NCI-H2171 (cell line): Measurements from ENCODE around the gene AGT.

Experiments
- DNase-seq: peaks from one replicate; lab custom pipeline; 2025; lab: John Stamatoyannopoulos, UW

Gene AGT

DNA sequence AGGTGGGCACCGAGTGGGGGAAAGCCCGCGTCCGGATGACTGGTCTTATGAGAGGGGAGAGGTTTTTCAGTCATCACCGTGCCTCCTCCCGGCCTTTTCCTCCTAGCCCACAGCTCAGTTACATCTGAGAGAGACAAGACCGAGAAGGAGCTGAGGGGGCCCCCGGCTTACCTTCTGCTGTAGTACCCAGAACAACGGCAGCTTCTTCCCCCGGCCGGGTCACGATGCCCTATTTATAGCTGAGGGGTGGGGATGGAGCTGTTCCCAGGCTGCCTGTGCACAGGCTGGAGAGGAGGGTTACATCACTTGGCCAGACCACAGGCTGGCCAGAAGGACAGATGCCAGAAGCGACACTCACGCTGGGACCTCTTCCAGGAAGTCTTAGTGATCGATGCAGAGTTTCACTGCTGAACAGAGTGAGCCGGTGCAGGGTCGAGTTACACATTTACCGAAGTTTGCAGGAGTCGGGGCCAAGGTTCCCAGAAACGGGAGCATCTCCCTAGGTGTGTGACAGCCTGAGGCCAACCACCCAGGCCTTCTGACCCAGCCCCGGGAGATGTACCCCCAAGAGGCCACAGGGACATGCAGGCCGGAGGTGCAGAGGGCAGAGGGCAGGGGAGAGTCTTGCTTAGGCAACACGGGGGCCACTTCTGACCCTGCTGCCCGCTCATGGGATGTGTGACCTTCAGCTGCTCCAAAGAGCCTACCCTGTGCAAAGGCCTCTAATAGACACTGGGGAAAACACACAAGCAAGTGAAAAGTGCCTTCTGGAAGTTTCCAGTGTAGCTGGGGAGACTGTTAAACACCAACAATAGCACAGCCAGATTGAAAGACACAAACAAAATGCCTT, at the start of gene AGT:
TSS of gene AGT (minus strand) at position 208 of the 850 bp plus-strand sequence. CDS start 3,299 bp downstream, outside the sequence.
- DNase-seq, result no peak

DNA sequence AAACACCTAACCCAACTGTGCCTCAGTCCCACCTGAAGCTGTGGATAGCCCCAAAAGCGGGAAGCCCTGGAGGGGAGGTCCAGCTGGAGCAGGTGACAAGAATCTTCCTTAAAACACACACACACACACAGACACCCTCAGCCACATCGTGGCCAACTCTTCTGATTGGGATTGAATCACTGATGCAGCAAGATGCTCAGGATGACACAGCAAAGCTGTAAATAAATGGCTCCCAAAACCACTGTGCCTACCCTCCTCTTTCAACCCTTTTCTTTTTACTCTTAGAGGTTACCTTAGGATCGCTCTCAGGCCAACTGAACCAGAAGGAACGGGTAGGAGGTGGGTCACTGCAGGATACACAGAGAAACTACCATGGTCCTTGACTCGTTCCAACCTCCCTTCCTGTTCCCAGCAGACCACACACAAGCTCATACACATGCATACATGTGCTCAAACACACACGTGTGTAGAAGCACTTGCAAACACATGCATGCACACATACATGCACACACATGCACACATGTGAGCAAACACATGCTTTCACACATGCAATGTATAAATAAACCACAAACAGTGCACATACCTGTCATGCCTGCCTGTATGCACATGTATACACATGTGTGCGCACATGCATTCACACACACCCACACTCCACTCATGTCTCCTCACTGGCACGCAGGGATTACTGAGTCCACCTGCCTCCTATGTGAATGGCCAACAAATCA, 47.7 kb upstream of the AGT start:
- DNase-seq, result no peak

DNA sequence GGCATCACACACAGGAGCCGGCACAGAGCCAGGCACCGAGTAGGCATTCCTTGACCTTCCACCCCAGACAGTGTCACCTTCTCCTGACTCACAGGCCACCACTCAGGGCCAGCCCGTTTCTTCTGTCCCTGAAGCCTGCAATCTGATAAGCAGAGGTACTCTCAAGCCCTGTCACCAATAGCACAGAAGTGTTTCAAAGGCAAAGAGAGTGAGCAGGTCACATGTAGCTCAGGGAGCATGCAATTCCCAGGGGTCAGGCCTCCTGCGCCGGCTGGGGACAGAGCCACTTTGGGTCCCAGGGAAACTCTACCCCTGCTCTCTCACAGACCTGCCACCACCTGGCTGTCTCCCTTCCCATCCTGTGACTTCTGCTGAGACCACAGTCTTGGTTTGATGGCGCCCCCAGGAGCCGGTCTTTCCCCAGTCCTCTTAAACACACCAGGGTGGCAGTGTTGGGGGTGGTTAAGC, 46.5 kb upstream of the AGT start:
- peak; percentile 85 for DNase-seq

DNA sequence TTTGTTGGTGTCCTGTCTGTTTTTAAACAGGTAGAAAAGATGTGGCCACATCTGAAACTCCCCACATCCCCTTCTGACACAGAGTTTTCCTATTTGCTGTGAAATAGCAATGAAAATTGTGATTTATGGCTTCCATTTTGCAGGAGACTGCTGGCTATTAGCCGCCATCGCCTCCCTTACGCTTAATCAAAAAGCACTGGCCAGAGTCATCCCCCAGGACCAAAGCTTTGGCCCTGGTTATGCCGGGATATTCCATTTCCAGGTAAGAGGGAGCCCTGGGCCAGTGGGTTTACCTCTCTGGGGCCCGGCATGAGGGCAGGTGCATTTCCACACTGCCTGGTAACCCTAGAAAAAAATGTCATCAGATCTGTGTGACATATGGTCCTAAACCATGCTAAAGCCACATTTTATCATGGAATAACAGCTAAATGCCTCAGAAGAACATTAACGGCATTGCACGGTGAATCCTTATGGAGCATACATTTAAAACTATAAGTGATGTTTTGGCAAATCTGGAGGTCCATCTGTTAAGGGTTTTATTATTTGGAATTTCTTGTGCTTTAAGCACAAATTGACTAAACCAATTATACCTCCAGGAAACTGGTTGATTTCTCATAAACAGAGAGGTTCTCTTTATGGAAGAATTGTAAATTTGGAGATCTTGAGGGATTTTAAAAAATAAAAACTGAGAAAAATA, 45.6 kb upstream of the AGT start:
- peak; percentile 89 for DNase-seq

DNA sequence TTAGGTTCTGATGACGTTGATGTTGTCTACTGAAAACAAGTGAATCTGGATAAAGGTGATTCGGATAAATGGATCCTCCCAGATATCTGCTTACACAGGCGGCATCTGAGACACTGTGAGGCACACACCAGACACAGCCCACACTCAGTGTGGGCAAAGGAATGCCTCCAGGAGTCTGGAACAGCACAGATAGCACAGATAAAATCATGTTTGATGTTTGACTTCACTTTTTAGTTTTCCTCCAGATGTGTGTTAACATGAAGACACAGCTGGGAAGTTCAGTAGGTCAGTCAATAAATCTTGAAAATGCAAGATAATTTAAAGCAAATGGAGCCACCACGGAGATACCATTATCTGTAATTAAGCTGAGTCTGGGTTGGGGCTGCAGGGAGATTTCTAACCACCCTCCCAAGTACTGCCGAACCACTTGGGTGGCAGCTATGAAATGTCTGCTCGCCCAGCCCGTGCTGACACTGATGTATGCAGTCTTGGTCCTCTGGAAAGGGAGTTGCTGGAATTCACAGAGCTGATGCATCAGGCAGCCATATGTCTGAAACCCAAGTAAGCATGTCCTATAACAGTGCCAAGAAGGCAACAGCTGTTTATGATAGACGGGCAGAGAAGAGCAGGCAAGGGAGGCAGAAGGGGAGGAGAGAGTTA, 44.9 kb upstream of the AGT start:
- peak; percentile 82 for DNase-seq

DNA sequence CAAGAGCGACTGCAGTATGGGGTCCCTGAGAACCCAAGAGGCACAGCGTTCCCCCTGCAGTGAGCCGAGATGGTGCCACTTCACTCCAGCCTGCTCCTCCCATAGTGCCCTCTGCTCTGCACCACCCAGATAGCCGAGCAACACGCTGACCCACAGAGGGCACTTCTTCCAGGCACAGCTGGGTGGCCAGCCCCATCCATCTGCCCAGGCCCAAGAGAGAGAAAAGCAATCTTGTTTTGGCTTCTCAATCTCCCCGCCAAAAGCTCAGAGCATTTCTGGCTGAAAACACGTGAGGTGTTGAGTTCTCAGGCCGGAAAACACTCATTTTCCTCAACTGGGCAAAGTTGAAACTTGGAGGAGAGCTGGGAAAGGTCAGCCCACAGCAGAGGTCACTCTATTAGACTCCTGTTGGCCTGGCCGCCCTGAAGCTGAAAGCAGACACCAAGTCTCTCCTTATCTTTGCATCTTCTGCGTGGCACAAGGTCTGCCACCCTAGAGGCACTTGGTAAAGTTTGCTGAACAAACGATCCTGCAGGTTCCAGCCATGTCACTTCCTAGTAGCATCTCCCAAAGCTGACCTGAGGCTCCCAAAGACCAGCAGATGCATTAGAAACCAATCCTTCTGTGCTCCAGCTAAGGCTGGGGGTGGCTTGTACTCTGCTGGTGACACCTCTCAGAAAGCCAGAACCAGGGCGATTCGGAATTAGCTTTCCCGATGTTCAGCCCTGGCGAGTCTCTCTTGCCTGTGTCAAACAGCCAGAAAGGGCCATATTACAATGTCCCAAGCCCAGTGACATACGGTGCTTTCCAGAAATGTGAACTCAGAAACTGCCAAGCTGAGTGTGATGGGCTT, 44.2 kb upstream of the AGT start:
- no peak for DNase-seq

DNA sequence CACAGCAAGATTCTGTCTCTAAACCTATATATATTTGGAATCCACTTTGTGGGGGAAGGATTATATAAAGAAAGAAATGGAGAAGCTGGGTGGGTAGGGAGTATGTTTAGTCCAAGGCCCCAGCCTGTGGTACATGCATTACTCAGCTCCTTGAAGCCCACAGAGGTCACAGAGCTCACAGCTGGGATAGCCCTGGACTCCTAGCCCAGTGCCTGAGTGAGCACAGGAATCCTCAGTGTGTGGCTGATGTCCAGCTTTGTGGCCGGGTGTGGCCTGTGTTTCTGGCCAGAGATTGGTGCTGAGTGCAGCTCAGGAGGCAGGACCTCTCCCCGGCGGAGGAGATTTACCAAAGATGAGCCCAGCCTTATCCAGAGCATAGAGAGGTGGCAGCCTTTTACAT, 40.9 kb upstream of the AGT start:
- DNase-seq, result no peak

DNA sequence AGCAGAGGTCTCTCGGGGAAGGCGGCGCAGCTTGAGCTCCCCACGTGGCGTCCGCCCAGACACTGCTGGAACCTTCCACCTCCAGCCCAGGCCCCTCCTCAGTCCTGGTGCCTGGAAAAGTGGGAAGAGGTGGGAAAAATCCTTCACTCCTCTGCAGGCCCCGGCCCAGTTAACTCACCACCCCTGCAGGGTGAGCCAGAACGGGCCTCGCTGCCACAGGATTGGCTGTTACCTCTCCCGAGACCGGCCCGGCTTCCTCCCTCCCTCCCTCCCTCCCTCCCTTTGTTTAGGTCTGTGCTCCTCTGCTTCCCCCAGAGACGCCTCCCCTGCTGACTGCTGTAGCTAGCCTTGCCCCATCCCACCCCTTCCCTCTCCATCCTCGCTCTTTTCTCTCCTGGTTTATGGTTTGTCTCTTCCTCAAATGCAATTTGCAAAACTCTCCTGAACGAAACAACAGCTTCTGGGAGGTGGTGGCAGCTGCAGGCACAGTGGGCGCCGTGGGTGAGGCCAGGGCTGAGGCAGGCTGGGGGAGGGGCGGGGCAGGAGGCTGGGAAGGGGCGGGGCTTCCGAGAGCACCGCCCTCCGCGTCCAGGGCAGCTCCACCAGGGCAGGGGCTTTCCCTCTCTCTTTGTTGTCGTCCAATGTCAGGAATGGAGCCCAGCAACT, 39.8 kb upstream of the AGT start:
- peak; percentile 86 for DNase-seq

DNA sequence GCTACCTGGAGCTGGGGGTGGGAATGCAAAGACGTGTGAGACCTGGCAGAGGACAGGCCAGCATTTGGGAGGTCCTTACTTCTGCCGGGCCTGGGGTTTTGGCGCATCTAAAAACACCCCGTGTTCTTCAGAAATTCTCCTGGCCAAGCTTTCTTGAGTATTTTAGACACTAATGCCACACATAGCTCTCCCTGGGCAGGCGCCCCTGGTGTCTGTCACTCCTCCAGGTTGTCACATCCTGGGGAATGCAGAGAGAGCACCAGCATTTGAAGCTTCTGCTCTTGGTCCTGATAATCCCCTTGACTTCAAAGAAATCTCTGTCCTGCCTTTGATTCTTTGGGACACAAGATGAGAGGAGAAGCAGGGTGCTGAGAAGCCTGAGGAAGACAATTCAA, 39.3 kb upstream of the AGT start:
- DNase-seq, result no peak

DNA sequence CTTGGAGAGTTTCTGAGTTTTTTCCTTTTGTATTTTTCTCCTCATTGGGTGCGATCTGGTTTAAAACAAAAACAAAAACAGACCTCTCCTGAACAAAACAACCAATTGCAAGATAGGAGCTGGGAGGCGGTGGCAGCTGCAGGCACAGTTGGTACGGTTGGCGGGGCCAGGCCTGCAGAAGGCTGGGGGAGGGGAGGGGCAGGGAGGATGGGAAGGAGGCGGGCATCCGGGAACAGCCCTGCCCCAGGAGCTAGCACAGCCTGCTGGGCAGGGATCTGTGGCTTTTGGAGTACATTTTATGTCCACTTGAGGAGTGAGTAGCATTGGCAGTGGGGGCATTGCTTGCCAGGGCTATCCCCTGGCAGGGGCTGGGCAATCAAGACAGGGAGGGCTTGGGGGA, 38.5 kb upstream of the AGT start:
- peak; percentile 91 for DNase-seq

DNA sequence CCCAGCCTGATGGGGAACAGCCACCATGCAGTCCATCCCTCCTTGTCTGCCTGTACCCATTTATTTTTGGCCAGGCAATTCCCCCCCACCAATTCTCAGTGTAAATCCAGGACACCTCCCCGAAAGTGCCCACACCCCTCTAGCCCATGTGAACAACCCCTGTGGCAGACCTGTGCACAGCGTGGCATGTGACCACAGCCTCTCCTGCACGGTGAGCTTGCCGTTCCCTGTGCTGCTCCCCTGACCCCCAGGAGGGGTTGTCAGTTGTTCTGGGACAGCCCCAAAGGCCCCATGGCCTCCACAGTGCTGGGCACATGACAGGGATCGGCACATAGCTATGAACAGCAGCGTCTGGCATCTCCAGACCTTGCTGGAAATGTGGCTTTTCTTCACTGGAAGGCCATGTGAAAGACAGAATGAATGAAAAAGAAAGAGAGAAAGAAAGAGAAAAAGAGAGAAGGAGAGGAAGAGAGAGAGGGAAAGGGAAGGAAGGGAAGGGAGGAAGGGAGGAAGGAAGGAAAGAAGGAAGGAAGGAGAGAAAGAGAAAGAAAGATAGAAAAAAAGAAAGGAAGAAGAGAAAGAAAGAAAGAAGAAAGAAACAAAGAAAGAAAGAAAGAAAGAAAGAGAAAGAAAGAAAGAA, 37.2 kb upstream of the AGT start:
- no peak for DNase-seq

DNA sequence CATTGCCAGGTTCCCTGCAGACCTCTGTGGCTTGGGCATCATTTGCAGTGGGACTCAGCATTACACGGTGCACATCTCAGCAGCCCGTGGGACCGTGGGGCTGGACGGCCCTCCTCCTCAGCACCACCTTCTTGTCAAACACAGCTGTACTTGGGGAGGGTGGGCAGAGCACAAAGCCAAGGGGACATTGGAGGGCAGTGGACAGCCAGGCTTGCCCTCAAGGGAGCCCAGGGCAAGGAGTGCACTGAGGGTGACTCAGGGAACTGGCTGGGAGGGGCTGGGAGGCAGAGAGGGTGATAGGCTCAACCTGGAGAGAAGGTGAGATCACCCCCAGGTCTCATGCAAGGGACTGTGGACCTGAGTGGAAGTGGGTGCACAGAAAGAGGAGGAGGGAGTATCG, 36.7 kb upstream of the AGT start:
- DNase-seq, result no peak

DNA sequence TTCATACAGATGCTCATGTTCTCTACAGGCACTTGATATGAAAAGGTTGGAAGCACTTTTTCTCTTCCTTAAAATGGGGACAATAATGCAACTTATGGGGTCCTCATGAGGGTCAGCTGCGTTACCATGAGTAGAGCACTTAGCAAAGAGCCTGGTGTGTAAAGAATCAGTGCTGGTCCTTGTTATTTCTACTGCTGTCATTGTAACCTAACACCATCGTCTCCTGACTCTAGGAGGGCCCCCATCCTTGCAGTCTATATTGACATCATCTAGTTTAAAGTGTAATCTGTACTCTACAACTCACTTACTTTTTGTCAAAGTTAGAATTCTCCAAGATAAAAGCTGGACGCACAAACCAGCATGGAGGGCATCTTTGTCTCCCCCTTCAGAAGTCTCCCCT, 35.7 kb upstream of the AGT start:
- DNase-seq, result no peak

DNA sequence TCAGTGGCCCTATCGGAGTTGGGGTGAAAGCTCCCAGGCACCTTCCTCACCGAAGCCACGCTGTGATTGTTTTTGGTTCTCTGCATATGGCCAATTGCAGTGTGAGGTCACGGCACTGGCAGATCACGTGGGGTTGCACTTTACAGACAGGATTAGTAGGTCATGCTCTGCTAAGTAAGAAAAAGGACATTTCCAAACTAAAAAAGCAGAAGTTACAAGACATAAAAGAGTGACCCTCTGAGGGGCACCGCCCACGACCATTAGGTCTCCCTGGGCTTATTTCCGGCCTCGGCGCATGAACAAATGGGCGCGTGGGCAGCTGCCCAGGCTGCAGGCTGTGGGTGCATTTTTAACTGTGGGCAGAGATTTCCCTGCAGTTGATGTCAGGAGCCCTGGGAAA, 35.2 kb upstream of the AGT start:
- DNase-seq, result no peak

DNA sequence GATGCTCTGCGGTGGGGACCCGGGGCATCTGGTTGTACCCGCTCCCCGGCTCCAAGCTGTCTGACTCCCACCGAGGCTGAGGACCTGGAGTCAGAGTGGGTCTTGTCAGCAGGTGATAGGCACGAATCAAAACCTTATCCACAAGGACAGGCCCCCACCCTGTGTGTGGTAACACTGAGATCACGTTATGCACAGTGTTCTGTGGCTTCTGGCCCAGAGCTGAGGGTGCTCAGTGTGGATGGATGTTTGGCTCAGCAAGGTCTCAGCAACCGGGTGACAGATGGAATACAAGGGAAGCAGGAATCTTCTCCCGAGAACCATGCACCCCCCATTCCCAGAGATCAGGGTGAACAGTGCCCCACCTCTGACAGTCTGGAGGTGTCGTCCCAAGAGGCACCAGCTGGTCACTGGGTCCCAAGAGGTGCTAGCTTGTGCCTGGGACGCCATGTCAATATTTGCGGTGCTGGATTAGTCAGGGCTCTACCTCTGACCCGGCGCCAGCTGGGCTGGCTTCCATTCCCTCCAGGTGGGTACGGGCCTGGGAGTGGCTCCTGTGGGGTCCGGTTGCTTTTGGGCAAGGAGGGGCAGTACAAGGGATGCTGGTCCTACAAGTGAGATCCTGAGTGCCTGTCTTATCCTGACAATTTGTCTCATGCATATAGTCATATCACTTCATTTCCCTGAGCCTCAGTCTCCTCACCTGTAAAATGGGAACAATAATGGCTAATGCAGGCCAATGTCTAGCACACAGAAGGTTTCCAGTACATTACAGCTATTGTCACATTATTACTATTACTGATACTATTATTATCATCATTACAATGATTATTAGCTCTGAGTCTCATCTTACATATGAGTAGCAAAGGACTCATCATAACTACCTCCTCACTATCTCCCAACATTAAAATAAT, 34.2 kb upstream of the AGT start:
- DNase-seq, result peak; percentile 53

DNA sequence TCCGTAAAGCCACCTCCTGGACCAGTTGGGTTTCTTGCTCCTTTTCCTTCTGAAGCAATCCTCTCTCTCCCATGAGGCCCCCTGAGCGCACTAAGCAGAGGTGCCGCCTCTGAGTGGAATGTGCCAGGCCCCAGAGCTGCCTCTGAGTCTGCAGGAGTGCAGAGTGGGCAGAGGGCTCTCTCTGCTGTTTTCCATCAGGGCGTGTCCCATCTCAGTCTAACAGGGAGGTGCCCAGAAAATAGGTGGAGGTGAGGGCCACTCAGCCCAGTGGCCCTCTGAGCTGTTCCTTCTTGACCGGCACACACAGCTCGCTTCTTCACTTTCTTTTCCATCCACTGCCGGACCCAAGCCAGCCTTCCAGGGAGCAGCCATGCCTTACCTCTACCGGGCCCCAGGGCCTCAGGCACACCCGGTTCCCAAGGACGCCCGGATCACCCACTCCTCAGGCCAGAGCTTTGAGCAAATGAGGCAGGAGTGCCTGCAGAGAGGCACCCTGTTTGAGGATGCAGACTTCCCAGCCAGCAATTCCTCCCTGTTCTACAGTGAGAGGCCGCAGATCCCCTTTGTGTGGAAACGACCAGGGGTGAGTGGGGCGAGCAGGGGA, 33.3 kb upstream of the AGT start, which contains the start of gene CAPN9:
TSS of gene CAPN9 (plus strand) at position 262 of the 604 bp plus-strand sequence. CDS start at position 371, 109 bp downstream.
- no peak for DNase-seq

DNA sequence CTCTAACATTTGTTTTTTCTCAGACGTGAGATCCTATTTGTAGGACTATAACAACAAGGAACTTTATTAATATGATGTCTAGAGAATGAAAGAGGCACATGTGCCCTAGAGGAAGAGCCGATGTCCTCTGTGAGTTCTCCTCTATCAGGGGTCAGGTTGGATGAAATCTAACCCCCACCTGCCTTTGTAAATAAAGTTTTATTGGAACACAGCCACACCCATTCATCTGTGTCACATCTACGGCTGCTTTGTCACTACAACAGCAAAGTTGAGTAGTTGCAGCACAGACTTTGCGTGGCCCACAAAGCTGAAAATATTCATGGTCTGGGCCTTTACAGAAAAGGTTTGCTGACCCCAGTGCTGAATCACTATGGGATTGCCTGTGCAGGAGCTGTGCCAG, 32.7 kb upstream of the AGT start:
- no peak for DNase-seq

DNA sequence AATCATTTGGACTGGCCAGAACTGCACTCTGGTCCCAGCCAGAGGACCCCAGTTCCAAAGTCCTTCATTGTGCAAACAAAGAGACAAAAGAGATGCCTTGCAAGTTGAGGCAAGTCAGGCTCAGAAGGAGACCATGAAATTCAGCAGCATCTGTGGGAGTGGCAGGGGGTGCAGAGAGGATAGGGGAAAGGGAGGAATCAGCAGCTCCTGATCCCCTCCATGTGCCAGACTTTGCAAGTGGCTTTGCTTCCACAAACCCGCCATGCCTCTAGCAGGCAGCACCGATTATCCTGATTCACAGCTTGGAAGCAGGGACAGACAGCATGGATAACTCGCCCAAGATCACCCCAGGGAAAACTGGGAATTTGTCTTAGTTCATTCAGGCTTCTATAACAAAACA, 31.1 kb upstream of the AGT start:
- peak; percentile 78 for DNase-seq

DNA sequence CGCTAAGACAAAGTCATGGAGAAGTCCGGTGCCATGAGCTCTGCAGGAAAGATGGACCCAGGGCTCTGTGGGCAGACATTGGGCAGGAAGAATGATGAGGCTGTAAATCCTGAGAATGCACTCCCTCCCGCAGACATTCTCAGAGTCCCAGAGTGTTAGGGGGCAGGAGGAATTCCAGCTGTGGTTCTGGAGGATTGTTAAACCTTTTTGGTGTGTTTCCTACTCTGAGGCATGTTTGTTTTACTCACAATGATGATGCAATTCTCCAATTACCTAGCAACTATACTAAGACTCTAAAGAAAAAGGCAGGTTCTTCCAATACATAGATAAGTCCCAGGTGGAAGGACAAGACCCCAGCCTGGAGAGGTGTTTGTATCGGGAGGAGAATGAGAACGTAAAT, 30.5 kb upstream of the AGT start:
- no peak for DNase-seq
